HepG2 (cell line): ENCODE data around the gene KCNK7.

Experiments
- CTCF ChIP-seq: sonication (generic); formaldehyde crosslinking; IDR thresholded peaks from 2 replicates; pipeline ENCODE4 v1.5.0; 2020; ENCODE audit warnings: mild to moderate bottlenecking, missing genetic modification reagents, moderate library complexity
- JUNB ChIP-seq: sonication (generic); formaldehyde crosslinking; IDR thresholded peaks from 2 replicates; pipeline ENCODE4 v1.8.0; 2022; ENCODE audit warnings: missing genetic modification reagents, mild to moderate bottlenecking, borderline replicate concordance
- TCF7L2 ChIP-seq: IDR thresholded peaks from 2 replicates; pipeline ENCODE4 v1.6.1; 2011; ENCODE audit warnings: mild to moderate bottlenecking, low read depth, low read length, moderate library complexity
- ZBTB34 ChIP-seq: sonication (generic); formaldehyde crosslinking; IDR thresholded peaks from 2 replicates; pipeline ENCODE4 v1.8.0; 2022; ENCODE audit warnings: mild to moderate bottlenecking, missing genetic modification reagents
- ZNF430 ChIP-seq: sonication (generic); formaldehyde crosslinking; IDR thresholded peaks from 2 replicates; pipeline ENCODE4 v1.9.0; 2021; ENCODE audit warnings: mild to moderate bottlenecking, missing genetic modification reagents
- ZNF441 ChIP-seq: sonication (generic); formaldehyde crosslinking; IDR thresholded peaks from 2 replicates; pipeline ENCODE4 v1.7.0; 2021; ENCODE audit warnings: missing genetic modification reagents, borderline replicate concordance
- TF ChIP-seq, protein P1 (sequence below), 2 experiments: fragments of 450-650 bp in 1 of 2; sonication (generic) in 1 of 2; formaldehyde crosslinking in 1 of 2; IDR thresholded peaks; 2 replicates each; pipeline versions ENCODE4 v1.6.1 to v1.8.0; 2016 to 2022; ENCODE audit warnings: antibody characterized with exemption in 1 of 2, mild to moderate bottlenecking in 1 of 2, missing genetic modification reagents in 1 of 2
- TF ChIP-seq, protein P2 (sequence below): sonication (generic); formaldehyde crosslinking; conservative IDR thresholded peaks from 2 replicates; pipeline ENCODE4 v1.8.0; 2022; ENCODE audit warnings: low read depth, missing genetic modification reagents

- TF ChIP-seq JUNB (CRISPR knock-in tag) (no peak), CTCF (CRISPR knock-in tag) (no peak), ZNF430 (CRISPR knock-in tag) (no peak), ZNF441 (CRISPR knock-in tag) (no peak), TCF7L2 (no peak), ZBTB34 (no peak)
- TF ChIP-seq, protein P1, sequence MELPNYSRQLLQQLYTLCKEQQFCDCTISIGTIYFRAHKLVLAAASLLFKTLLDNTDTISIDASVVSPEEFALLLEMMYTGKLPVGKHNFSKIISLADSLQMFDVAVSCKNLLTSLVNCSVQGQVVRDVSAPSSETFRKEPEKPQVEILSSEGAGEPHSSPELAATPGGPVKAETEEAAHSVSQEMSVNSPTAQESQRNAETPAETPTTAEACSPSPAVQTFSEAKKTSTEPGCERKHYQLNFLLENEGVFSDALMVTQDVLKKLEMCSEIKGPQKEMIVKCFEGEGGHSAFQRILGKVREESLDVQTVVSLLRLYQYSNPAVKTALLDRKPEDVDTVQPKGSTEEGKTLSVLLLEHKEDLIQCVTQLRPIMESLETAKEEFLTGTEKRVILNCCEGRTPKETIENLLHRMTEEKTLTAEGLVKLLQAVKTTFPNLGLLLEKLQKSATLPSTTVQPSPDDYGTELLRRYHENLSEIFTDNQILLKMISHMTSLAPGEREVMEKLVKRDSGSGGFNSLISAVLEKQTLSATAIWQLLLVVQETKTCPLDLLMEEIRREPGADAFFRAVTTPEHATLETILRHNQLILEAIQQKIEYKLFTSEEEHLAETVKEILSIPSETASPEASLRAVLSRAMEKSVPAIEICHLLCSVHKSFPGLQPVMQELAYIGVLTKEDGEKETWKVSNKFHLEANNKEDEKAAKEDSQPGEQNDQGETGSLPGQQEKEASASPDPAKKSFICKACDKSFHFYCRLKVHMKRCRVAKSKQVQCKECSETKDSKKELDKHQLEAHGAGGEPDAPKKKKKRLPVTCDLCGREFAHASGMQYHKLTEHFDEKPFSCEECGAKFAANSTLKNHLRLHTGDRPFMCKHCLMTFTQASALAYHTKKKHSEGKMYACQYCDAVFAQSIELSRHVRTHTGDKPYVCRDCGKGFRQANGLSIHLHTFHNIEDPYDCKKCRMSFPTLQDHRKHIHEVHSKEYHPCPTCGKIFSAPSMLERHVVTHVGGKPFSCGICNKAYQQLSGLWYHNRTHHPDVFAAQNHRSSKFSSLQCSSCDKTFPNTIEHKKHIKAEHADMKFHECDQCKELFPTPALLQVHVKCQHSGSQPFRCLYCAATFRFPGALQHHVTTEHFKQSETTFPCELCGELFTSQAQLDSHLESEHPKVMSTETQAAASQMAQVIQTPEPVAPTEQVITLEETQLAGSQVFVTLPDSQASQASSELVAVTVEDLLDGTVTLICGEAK (IDR thresholded peaks at IDR 0.05) = no peak
- TF ChIP-seq, protein P1 (CRISPR knock-in tag; IDR thresholded peaks at IDR 0.05) = no peak
- TF ChIP-seq, protein P2, sequence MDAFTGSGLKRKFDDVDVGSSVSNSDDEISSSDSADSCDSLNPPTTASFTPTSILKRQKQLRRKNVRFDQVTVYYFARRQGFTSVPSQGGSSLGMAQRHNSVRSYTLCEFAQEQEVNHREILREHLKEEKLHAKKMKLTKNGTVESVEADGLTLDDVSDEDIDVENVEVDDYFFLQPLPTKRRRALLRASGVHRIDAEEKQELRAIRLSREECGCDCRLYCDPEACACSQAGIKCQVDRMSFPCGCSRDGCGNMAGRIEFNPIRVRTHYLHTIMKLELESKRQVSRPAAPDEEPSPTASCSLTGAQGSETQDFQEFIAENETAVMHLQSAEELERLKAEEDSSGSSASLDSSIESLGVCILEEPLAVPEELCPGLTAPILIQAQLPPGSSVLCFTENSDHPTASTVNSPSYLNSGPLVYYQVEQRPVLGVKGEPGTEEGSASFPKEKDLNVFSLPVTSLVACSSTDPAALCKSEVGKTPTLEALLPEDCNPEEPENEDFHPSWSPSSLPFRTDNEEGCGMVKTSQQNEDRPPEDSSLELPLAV (CRISPR knock-in tag) = no peak
Measured at GRCh38 chr11:65636108-65637031, 40.8 kb upstream of the KCNK7 start.
